OCI-M1 (cell line): Measurements from ENCODE around the gene GRIK4.

Source experiments
- DNase-seq: peaks from one replicate; lab custom pipeline; 2025; lab: John Stamatoyannopoulos, UW

GRIK4 gene

GRCh38 chr11:120549346-120549745, 37.8 kb downstream of the GRIK4 start:
- no peak for DNase-seq

- DNase-seq, result no peak
Observed at GRCh38 chr11:120550007-120550406, 38.5 kb downstream of the GRIK4 start.

- DNase-seq, result no peak
Observed at GRCh38 chr11:120551191-120551590, 39.6 kb downstream of the GRIK4 start.

GRCh38 chr11:120554766-120555432, 43.4 kb downstream of the GRIK4 start:
- no peak for DNase-seq

GRCh38 chr11:120555433-120555773, 43.9 kb downstream of the GRIK4 start:
- DNase-seq, result no peak

GRCh38 chr11:120556797-120557196, 45.2 kb downstream of the GRIK4 start:
- DNase-seq, result no peak

- DNase-seq, result no peak
Observed at GRCh38 chr11:120558744-120559431, 47.3 kb downstream of the GRIK4 start.

- DNase-seq, result no peak
Observed at GRCh38 chr11:120561286-120561685, 49.7 kb downstream of the GRIK4 start.

GRCh38 chr11:120562806-120563425, 51.4 kb downstream of the GRIK4 start:
- no peak for DNase-seq

GRCh38 chr11:120563703-120564572, 52.4 kb downstream of the GRIK4 start:
- DNase-seq, result no peak

- DNase-seq, result peak; percentile 38
Observed at GRCh38 chr11:120564573-120565311, 53.2 kb downstream of the GRIK4 start.

GRCh38 chr11:120565466-120566155, 54.1 kb downstream of the GRIK4 start:
- no peak for DNase-seq

GRCh38 chr11:120566176-120566575, 54.6 kb downstream of the GRIK4 start:
- no peak for DNase-seq

GRCh38 chr11:120568572-120569307, 57.2 kb downstream of the GRIK4 start:
- DNase-seq, result no peak

GRCh38 chr11:120569861-120570260, 58.3 kb downstream of the GRIK4 start:
- no peak for DNase-seq

GRCh38 chr11:120571476-120571875, 59.9 kb downstream of the GRIK4 start:
- DNase-seq, result no peak

GRCh38 chr11:120573756-120574354, 62.3 kb downstream of the GRIK4 start:
- no peak for DNase-seq

GRCh38 chr11:120574876-120575275, 63.3 kb downstream of the GRIK4 start:
- no peak for DNase-seq

GRCh38 chr11:120575461-120575860, 63.9 kb downstream of the GRIK4 start:
- no peak for DNase-seq

GRCh38 chr11:120576606-120577005, 65.1 kb downstream of the GRIK4 start:
- no peak for DNase-seq
